GM19468 (cell line): ENCODE results near the gene HRH3.

ENCODE experiments used
- ATAC-seq: cut with Tn5 transposase; IDR thresholded peaks from one replicate; pipeline ENCODE4 v1.9.1; 2021; ENCODE audit warnings: mild to moderate bottlenecking, moderate library complexity, moderate number of reproducible peaks; ENCODE audit not compliant: unreplicated experiment; ENCODE audit errors: extremely low read depth

The HRH3 gene

GRCh38 chr20:62219992-62220665, at the start of gene HRH3:
TSS of gene HRH3 (minus strand) at chr20:62220278. CDS start at chr20:62219970, 308 bp downstream.
- ATAC-seq: no peak

DNA sequence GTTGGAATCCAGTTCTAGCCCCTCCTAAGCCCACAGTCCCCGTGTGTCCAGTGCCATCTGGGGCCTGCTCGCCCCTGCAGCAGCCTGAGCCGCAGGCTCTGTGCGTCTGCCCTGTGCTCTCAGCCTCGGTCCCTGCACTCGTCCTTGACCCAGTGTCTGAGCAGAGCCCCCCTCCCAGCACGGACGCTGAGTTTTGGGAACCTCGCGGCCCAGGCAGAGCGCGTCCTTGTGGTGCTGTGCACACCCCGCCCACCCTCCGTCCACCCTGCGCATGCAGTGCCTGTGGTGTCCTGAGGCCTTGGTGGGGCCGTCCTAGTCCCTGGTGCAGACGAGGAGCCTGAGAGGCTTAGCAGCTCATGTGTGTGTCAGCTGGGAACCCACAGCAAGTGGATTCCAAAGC, 49.8 kb upstream of the HRH3 start:
- no peak for ATAC-seq

DNA sequence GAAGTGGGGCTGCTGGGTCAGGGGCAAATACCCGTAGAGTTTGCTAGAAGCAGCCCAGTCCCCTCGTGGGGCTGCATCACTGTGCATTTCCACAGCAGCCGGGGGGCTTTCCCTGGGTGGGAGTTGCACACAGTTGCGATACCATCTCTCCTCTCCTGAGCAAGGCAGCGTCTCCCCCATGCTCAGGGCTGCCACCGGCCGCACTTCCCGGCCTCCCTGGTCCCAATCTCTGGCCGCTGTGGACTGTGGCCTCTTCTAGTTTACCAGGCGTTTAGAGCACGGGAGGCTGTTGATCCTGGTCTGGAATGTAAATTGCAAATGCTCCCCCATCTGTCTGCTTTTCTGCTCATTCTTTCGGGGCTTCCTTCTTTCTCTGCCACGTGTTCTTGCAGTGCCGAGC, 49.3 kb upstream of the HRH3 start:
- no peak for ATAC-seq

- no peak for ATAC-seq
These were observed 48.3 kb upstream of the HRH3 start for GRCh38 chr20:62268228-62268900.

GRCh38 chr20:62267543-62267942, 47.5 kb upstream of the HRH3 start:
- ATAC-seq: no peak

- no peak for ATAC-seq
These were observed 46.8 kb upstream of the HRH3 start for GRCh38 chr20:62266851-62267250.

DNA sequence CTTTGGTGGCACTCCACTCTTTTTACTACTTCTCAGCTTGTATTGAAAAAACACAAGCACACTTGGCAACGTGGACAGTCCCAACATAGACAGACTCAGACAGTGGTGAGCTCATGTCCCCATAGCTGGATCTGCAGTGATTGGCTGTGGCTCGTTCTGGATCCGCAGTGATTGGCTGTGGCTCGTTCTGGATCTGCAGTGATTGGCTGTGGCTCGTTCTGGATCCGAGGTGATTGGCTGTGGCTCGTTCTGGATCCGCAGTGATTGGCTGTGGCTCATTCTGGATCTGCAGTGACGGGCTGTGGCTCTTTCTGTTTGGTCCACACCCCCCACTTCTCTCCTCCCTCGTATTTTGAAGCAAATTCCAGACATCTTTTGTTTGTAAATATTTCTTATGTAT, 46.3 kb upstream of the HRH3 start:
- ATAC-seq: no peak

GRCh38 chr20:62265365-62265764, 45.3 kb upstream of the HRH3 start:
- ATAC-seq: no peak

DNA sequence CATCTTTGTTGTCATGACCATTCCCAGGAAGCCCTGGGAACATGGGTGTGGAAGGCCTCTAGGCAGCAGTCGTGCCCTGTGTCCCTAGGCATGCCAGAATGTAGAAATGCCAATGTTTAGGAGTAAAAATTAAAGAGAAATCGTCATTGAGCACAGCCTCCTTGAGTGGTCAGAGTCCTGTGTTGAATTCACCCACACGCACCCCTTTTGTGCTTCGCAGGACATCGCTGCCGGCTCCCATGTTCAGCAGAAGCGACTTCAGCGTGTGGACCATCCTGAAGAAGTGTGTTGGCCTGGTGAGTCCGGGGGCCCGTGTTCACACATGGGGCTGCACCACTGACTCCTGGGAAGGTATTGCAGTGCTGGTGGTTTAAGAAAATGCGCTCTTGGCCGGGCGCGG, 43.3 kb upstream of the HRH3 start:
- no peak for ATAC-seq

DNA sequence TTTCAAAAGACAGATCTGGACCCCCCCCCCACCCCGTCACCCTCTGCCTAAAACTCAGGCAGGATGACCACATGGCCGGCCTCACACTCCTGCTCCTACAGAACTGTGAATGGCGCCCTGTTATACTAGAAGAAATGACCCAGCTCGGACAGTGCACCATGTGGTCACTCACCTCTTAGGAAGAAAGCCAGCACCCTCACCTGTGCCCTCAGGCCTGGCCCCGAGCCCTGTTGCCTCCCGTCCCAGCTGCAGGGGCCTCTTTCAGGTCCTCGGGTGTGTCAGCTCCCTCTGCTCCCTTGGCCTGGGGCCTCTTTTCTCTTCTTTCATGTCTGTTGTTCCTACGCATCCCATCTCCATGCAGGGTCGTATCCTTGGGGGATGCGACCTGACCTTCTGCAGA, 42.0 kb upstream of the HRH3 start:
- ATAC-seq: no peak

- ATAC-seq: no peak
These were observed 39.2 kb upstream of the HRH3 start for GRCh38 chr20:62259294-62259565.

GRCh38 chr20:62258499-62259293, 38.6 kb upstream of the HRH3 start:
- no peak for ATAC-seq

DNA sequence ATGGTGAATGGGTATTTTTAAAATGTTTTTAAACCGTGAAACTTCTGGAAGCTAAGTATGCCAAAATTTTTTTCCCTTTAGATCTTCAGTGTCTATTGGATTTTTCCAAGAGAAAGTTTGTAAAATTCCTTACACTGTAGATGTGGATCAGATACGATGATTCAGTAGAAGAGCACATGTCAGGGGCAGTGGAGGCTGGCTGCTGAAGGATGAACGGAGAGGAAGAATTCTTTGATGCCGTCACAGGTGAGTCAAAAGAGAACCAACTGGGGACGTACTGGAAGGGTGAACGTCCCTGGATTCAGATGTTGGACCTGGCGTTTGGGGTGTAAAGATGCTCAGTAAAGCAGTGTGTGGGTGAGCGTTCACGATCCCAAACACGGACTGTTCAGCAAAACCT, 35.9 kb upstream of the HRH3 start:
- ATAC-seq: no peak

GRCh38 chr20:62254021-62254724, 34.1 kb upstream of the HRH3 start:
- no peak for ATAC-seq

DNA sequence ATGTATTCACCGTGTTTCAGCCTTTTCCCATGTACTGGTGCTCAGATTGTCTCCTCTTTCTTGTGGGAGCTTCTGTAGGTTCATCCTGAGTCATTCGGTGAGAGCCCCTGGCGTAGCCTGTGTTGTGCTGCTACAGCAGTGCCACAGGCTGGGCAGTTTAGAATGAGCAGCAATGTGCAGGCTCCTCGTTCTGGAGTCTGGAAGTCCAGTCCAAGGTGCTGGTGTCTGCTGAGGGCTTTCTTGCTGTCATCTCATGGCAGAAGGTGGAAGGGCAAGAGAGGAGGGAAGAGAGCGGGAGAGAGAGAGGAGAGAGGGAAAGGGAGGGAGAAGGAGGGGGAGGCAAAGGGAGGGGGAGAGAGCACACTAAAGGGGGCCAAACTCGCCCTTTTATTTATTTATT, 33.3 kb upstream of the HRH3 start:
- no peak for ATAC-seq

DNA sequence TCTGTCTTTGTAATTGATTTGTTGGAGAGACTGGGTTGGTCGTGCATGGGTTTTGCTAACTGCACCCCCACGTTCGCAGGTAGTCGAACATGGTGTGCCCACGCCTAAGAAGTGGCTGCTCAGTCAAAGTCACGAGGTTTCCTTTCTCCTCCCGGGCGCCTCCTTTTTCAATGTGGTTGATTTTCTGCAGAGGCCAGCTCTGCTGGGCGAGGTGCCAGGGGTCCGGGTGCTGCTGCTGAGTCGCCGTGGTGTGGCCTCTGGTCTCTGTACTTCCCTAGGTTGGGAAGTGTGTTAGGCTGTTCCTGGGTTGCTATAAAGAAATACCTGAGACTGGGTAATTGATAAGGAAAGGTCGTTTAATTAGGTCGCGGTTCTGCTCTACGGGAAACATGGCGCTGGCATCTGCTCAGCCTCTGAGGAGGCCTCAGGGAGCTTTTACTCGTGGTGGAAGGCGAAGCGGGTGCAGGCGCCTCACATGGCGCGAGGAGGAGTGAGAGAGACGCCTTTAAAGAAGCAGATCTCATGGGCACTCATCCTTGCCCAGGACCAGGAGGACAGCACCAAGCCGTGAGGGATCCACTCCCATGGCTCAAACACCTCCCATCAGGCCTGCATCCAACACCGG, 32.4 kb upstream of the HRH3 start:
- ATAC-seq: no peak

DNA sequence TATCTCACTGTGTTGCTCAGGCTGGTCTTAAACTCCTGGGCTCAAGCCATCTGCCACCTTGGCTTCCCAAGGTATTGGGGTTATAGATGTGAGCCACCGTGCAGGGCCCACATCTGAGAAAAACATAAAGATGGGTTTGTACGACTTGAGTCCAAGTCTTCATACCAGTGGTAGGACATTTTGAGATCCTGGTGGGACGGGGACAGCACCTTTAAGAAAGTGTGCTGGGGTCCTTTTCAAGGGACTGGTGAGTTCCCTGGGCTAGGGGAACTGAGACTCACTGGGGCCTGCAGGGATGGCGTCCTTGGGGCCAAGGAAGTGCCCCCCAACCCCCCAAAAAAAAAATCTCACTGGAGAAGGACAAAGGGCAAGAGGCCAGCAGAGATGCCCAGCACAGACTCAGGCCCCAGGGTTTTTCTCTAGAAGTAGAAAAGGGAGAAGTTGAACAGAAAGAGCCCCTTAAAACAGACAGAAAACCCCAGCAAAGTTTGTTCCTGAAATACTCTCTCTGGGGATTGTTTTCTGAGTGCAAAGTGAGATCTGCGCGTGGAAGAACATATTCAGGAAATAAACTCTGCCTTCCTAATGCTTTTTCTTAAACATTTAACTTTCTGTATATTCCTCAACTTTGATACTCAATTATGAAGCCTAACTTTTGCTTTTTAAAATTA, 28.9 kb upstream of the HRH3 start:
- no peak for ATAC-seq

- ATAC-seq: no peak
These were observed 27.0 kb upstream of the HRH3 start for GRCh38 chr20:62246872-62247652.

- ATAC-seq: no peak
These were observed 26.4 kb upstream of the HRH3 start for GRCh38 chr20:62246431-62246830.
